GM20000 (cell line): ENCODE measurements around the gene NSUN4.
"Not testable (repeated sequence)": the region's sequence is repeated elsewhere in the genome, so short reads cannot be mapped to it uniquely, and the experiment has no call there.

Experiments used
- DNase-seq: peaks from one replicate; pipeline ENCODE4 v3.0.0; 2012; ENCODE audit warnings: low spot score
- CTCF ChIP-seq: IDR thresholded peaks from 2 replicates; pipeline ENCODE4 v1.5.1; 2012; ENCODE audit warnings: mild to moderate bottlenecking, control low read depth; ENCODE audit errors: extremely low read depth, missing control alignments

Gene NSUN4

GRCh38 chr1:46367072-46367471 is 26.5 kb downstream of the NSUN4 start:
- no peak for TF ChIP-seq CTCF
- DNase-seq = no peak

- not testable (repeated sequence) for DNase-seq
Measured at GRCh38 chr1:46367701-46368100, 27.1 kb downstream of the NSUN4 start.

GRCh38 chr1:46368791-46369190 is 28.2 kb downstream of the NSUN4 start:
- TF ChIP-seq CTCF = no peak
- DNase-seq = no peak

GRCh38 chr1:46369542-46370213 is 29.1 kb downstream of the NSUN4 start:
- no peak for DNase-seq
- no peak for TF ChIP-seq CTCF

GRCh38 chr1:46370214-46370633 is 29.6 kb downstream of the NSUN4 start:
- DNase-seq = peak; percentile 56
- TF ChIP-seq CTCF = no peak

- TF ChIP-seq CTCF = no peak
- DNase-seq = no peak
Measured at GRCh38 chr1:46372431-46372830, 31.8 kb downstream of the NSUN4 start.

GRCh38 chr1:46379996-46380395 is 39.4 kb downstream of the NSUN4 start:
- no peak for DNase-seq
- TF ChIP-seq CTCF = no peak

- no peak for DNase-seq
- TF ChIP-seq CTCF = no peak
Measured at GRCh38 chr1:46380508-46380907, 39.9 kb downstream of the NSUN4 start.
